ENCODE data around the gene RCC2.

DNA sequence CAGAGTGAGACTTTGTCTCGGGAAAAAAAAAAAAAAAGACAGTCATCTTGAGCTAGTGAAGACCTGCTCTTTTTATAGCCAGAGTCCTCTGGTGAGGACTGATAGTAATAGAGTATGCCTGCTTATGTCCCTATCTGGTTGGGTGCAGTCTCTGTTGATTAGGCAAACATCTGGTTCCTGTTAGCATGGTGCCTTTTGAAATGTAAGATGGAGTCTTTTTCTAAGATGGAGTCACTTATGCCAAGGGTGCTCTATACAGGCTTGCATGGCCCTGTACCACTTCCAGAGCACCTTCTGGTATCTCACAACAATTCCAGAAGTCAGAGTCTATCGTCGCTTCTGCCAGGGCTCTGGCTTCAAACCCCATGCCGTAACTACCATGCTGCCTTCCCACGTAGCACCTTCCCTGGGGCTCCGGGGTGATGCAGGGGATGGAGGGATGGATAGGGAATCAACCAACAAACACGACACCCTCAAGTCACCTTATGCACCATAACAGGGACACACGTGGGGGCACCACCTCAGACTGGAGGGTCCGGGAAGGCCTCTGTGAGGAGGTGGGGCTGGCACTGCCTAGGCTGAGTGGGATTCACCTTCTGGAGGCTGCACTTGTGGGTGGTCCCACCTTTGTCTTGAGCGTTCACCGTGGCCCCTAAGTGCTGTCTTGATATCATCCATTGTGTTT is 79.1 kb downstream of the RCC2 start:
- TF ChIP-seq, protein P1, sequence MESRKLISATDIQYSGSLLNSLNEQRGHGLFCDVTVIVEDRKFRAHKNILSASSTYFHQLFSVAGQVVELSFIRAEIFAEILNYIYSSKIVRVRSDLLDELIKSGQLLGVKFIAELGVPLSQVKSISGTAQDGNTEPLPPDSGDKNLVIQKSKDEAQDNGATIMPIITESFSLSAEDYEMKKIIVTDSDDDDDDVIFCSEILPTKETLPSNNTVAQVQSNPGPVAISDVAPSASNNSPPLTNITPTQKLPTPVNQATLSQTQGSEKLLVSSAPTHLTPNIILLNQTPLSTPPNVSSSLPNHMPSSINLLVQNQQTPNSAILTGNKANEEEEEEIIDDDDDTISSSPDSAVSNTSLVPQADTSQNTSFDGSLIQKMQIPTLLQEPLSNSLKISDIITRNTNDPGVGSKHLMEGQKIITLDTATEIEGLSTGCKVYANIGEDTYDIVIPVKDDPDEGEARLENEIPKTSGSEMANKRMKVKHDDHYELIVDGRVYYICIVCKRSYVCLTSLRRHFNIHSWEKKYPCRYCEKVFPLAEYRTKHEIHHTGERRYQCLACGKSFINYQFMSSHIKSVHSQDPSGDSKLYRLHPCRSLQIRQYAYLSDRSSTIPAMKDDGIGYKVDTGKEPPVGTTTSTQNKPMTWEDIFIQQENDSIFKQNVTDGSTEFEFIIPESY (IDR thresholded peaks at IDR 0.05), result no peak
- TF ChIP-seq, protein P2, sequence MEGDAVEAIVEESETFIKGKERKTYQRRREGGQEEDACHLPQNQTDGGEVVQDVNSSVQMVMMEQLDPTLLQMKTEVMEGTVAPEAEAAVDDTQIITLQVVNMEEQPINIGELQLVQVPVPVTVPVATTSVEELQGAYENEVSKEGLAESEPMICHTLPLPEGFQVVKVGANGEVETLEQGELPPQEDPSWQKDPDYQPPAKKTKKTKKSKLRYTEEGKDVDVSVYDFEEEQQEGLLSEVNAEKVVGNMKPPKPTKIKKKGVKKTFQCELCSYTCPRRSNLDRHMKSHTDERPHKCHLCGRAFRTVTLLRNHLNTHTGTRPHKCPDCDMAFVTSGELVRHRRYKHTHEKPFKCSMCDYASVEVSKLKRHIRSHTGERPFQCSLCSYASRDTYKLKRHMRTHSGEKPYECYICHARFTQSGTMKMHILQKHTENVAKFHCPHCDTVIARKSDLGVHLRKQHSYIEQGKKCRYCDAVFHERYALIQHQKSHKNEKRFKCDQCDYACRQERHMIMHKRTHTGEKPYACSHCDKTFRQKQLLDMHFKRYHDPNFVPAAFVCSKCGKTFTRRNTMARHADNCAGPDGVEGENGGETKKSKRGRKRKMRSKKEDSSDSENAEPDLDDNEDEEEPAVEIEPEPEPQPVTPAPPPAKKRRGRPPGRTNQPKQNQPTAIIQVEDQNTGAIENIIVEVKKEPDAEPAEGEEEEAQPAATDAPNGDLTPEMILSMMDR (IDR thresholded peaks at IDR 0.05; ENCODE audit: low read depth, low read length, missing input control), result no peak
- TF ChIP-seq FOXA1 (IDR thresholded peaks at IDR 0.05) (no peak), GABPA (IDR thresholded peaks at IDR 0.05 in 1 of 2, conservative IDR thresholded peaks at IDR 0.05 in 1 of 2) (no peak), YY1 (IDR thresholded peaks at IDR 0.05) (no peak), HNF4A (conservative IDR thresholded peaks at IDR 0.05) (no peak), RAD21 (IDR thresholded peaks at IDR 0.05) (no peak)
- TF ChIP-seq, protein P3, sequence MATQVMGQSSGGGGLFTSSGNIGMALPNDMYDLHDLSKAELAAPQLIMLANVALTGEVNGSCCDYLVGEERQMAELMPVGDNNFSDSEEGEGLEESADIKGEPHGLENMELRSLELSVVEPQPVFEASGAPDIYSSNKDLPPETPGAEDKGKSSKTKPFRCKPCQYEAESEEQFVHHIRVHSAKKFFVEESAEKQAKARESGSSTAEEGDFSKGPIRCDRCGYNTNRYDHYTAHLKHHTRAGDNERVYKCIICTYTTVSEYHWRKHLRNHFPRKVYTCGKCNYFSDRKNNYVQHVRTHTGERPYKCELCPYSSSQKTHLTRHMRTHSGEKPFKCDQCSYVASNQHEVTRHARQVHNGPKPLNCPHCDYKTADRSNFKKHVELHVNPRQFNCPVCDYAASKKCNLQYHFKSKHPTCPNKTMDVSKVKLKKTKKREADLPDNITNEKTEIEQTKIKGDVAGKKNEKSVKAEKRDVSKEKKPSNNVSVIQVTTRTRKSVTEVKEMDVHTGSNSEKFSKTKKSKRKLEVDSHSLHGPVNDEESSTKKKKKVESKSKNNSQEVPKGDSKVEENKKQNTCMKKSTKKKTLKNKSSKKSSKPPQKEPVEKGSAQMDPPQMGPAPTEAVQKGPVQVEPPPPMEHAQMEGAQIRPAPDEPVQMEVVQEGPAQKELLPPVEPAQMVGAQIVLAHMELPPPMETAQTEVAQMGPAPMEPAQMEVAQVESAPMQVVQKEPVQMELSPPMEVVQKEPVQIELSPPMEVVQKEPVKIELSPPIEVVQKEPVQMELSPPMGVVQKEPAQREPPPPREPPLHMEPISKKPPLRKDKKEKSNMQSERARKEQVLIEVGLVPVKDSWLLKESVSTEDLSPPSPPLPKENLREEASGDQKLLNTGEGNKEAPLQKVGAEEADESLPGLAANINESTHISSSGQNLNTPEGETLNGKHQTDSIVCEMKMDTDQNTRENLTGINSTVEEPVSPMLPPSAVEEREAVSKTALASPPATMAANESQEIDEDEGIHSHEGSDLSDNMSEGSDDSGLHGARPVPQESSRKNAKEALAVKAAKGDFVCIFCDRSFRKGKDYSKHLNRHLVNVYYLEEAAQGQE (IDR thresholded peaks at IDR 0.05), result no peak
- TF ChIP-seq, protein P4, sequence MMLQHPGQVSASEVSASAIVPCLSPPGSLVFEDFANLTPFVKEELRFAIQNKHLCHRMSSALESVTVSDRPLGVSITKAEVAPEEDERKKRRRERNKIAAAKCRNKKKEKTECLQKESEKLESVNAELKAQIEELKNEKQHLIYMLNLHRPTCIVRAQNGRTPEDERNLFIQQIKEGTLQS (IDR thresholded peaks at IDR 0.05), result no peak
- TF ChIP-seq, protein P5, sequence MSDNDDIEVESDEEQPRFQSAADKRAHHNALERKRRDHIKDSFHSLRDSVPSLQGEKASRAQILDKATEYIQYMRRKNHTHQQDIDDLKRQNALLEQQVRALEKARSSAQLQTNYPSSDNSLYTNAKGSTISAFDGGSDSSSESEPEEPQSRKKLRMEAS (IDR thresholded peaks at IDR 0.05), result no peak
